Dermis lymphatic vessel endothelial cell (primary cell): Measurements from ENCODE around the gene AZU1. TPM values are rescaled to one million over a fixed set of nuclear protein-coding genes. Genes with fewer than 3 reads are reported as not detected.

Source experiments
- total RNA-seq: library from RNA; depleted of rRNA; stranded (reverse); fragments of >200 nt; gene quantifications from 2 replicates; pipeline ENCODE4 v1.2.1, GENCODE V29; 2014

Gene AZU1, protein sequence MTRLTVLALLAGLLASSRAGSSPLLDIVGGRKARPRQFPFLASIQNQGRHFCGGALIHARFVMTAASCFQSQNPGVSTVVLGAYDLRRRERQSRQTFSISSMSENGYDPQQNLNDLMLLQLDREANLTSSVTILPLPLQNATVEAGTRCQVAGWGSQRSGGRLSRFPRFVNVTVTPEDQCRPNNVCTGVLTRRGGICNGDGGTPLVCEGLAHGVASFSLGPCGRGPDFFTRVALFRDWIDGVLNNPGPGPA
- not detected in 2 replicates for total RNA-seq

DNA sequence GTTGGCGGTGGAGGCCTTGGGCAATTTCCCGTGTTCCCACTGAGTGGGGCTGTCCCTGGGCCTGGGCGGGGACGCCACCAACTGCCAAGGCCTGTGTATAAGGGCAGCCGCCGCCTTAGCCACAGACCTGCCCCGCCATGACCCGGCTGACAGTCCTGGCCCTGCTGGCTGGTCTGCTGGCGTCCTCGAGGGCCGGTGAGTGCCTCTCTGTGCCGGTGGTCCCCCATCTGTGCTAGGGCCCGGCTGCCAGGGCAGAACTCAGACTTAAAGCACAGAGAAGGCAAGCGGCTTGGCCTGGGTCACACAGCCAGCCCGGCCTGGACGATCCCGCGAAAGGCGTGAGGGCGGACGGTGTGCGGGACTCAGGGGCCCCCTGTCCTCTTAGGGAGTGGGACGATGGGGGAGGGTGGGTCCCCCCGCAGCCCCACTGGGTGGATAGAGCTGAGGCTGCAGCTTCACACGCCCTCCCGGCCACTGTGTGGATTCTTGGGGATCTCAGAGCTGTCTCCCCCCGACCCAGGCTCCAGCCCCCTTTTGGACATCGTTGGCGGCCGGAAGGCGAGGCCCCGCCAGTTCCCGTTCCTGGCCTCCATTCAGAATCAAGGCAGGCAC, at the start of gene AZU1:
AZU1 (plus strand) TSS at position 128 of the 612 bp plus-strand sequence; CDS start at position 138, 10 bp downstream.

DNA sequence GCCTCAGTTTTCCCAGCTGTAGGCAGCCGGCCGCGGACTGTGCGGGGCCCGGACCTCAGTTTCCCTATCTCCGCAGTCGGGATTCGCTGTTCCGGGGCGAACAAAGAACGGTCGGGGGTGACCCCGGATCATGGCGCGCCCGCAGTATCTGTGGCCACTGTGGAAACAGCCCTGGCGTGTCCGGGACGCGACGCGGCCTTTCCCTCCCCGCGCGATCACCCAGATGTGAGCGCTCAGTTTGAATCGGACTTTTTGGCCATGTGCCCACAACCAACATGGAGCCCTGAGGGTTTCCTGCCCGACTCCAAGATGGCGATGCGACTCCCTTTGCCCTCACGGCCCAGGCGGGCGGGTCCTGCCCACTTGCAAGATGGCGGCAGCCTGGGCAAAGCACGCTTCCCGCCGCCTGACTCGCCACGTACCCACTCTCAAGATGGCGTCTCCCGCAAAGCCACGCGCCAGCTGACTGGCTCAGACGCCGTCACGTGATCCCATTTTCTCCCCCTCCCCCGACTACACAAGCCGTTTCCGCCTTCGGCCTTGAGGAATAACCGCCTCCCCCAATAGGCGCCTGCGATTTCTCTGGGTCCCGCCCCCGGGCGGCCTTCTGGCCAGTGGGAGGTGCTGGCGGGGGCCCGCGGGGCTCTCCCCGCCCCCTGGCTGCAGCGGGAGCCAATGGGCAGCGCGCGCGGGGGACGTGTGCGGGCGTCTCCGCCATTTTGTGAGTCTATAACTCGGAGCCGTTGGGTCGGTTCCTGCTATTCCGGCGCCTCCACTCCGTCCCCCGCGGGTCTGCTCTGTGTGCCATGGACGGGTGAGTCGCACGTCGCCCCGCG, 30.7 kb upstream of the AZU1 start, which contains the start of gene PTBP1:
PTBP1 (plus strand) TSS at position 761 of the 836 bp plus-strand sequence; CDS start at position 807, 46 bp downstream.

DNA sequence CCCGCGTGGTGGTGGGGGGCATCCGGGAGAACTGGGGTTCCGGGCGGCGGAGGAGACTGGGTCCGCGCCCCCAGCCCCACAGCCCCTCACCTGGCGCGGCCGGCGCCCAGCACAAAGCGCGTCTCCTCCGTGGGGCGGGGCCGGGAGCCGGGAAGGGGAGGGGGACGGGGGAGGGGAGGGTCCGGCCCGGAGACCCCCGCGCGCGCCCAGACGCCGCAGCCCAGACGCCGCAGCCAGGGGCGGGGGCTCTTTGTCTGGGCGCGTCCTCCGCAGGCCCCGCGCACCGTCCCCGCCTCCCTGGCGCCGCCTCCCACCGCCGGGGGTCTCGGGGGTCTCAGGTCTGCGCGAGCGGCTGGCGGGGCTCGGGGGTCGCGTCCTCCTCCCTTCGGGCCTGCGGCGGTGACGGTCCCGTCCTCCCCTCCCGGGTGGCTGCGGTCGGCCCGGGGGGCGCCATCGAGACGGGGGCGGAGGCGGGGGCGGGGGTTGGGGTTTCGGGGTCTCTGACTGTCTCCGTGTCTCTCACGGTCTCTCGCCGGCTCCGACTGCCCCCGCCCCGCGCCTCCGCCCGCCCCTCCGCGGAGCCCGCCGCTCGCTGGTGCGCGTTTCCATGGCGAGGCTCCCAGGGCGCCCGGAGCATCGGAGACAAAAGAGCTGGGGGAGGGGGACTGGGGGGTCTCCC, 5.7 kb upstream of the AZU1 start, which contains the start of gene PLPPR3:
PLPPR3 (minus strand) TSS at position 131 of the 679 bp plus-strand sequence. CDS start 396 bp downstream, outside the sequence.

DNA sequence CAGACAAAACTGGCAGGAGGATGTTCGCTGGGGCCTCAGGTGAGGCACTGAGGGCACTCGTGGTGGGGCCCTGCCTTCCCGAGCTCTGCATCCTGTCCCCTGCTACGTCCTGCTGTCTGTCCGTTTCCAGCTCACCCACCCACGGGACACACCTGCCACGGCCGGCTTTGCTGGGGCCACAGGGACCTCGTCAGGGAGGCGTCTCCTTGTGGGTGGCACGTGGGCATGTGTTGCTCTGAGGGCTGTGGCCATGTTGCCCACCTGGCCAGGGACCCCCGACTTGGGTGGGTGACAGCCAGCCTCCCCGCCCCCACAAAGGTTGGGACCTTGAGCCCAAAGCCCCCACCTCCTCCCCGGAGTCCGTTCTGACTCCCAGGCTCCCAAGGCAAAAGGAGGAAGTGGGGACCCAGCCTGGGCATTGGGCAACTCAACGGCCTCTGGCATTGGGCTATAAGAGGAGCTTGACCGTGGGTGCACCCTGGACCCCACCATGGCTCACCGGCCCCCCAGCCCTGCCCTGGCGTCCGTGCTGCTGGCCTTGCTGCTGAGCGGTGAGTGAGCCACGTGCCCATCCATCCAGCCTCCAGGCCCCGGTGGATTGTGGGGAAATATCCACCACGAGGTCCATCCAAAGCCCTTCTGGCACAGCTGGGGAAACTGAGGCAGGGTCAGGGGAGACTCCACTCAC, 13.0 kb downstream of the AZU1 start, which contains the start of gene PRTN3:
PRTN3 (plus strand) TSS at position 481 of the 688 bp plus-strand sequence; CDS start at position 491, 10 bp downstream.

DNA sequence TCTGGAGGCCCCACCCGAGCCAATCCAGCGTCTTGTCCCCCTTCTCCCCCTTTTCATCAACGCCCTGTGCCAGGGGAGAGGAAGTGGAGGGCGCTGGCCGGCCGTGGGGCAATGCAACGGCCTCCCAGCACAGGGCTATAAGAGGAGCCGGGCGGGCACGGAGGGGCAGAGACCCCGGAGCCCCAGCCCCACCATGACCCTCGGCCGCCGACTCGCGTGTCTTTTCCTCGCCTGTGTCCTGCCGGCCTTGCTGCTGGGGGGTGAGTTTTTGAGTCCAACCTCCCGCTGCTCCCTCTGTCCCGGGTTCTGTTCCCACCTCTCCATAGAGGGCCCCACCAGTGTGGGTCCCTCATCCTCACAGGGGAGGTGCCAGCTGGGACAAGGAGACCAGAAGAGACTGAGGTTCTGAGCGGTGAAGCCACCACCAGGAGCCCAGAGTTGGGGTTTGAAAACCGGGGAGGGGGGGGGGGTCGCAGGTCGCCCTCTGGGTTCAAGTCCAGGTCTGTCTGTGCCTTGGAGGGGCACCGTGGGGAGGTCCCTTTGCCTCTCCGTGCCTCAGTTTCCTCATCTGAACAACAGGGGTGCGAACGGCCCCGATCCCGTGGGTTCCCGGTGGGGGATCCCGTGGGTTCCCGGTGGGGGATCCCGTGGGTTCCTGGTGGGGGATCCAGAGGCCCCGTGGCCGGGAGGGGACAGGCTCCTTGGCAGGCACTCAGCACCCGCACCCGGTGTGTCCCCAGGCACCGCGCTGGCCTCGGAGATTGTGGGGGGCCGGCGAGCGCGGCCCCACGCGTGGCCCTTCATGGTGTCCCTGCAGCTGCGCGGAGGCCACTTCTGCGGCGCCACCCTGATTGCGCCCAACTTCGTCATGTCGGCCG, 24.7 kb downstream of the AZU1 start, which contains the start of gene ELANE:
ELANE (plus strand) TSS at position 168 of the 878 bp plus-strand sequence; CDS start at position 194, 26 bp downstream.

DNA sequence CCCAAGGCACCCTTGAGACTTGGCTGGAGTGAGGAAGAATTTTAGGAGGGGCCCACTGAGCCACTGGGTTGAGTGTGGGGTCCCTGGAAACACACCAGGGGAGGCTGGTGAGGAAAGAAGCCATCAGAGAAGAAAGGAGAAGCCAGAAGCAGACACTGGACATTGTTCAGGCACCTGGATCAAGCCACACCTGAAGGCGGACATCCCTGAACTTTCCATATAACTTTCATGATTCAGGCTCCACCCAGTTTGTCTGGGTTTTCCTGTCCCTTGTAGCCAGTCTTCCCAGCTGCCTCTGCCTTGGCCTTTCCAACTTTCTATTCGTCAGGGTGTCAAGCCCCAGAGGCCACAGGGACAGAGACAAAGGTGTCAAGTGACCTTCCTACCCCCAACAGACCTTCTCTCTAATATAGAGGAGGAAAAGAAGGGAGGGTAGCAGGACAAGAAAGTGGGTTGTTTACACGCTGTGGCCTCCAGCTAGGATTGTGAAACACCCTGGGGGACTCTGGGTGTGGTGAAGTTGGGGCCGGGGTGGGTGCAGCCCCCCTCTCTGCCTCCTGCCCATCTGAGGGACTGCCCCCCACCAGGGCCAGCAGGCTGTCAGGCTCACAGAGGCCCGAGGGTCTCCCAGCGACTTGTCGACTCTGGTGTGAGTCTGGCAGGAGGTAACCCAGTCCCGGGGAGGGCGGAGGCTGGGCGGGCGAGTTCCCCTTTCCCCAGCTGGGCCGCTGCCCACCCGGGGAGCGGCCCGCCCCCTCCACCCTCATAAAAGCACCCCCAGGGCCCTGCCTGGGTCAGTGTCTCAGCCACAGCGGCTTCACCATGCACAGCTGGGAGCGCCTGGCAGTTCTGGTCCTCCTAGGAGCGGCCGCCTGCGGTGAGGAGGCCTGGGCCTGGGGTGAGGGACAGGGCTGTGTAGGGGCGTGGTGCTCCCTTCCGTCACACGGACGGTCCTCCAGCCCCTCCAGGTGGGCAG, 31.5 kb downstream of the AZU1 start, which contains the start of gene CFD:
CFD (plus strand) TSS at position 797 of the 976 bp plus-strand sequence; CDS start at position 823, 26 bp downstream.

Other genes with a start within 250 kb of the AZU1 start
- gene HCN2, start 238.0 kb upstream of the AZU1 start, total RNA-seq: 0.43 and 0.65 TPM in 2 replicates
- gene POLRMT, start 194.3 kb upstream of the AZU1 start, total RNA-seq: 17.1 and 22.3 TPM in 2 replicates
- gene FGF22, start 188.0 kb upstream of the AZU1 start, total RNA-seq: 0.09 and 0.11 TPM in 2 replicates
- 14.2 and 25.0 TPM in 2 replicates for gene RNF126, start 164.6 kb upstream of the AZU1 start, total RNA-seq
- gene FSTL3, start 151.4 kb upstream of the AZU1 start, total RNA-seq: 3.4 and 5.9 TPM in 2 replicates
- gene PRSS57, start 132.4 kb upstream of the AZU1 start, total RNA-seq: not detected in 2 replicates
- 28.6 and 34.0 TPM in 2 replicates for gene PALM, start 118.9 kb upstream of the AZU1 start, total RNA-seq
- under 0.01 TPM in 1 of 2 replicates, not detected in the other for gene MISP, start 76.7 kb upstream of the AZU1 start, total RNA-seq
- gene PTBP1, start 30.4 kb upstream of the AZU1 start, total RNA-seq: 118 and 139 TPM in 2 replicates
- gene PLPPR3, start 5.9 kb upstream of the AZU1 start, total RNA-seq: under 0.01 TPM in 2 replicates
- gene PRTN3, start 13.2 kb downstream of the AZU1 start, total RNA-seq: not detected in 2 replicates
- not detected in 2 replicates for gene ELANE, start 24.5 kb downstream of the AZU1 start, total RNA-seq
- gene CFD, start 31.8 kb downstream of the AZU1 start, total RNA-seq: 0.52 and 0.54 TPM in 2 replicates
- 16.1 and 20.6 TPM in 2 replicates for gene MED16, start 65.3 kb downstream of the AZU1 start, total RNA-seq
- not detected in 2 replicates for gene RNU6-9, start 65.6 kb downstream of the AZU1 start, total RNA-seq
- gene R3HDM4, start 85.4 kb downstream of the AZU1 start, total RNA-seq: 37.0 and 37.5 TPM in 2 replicates
- not detected in 2 replicates for gene KISS1R, start 89.5 kb downstream of the AZU1 start, total RNA-seq
- gene ARID3A, start 98.2 kb downstream of the AZU1 start, total RNA-seq: 4.7 and 5.6 TPM in 2 replicates
- gene WDR18, start 156.5 kb downstream of the AZU1 start, total RNA-seq: 67.0 and 73.3 TPM in 2 replicates
- gene GRIN3B, start 172.6 kb downstream of the AZU1 start, total RNA-seq: 0.09 and 0.33 TPM in 2 replicates
- 36.9 and 38.3 TPM in 2 replicates for gene TMEM259, start 193.3 kb downstream of the AZU1 start, total RNA-seq
- gene RNU6-2, start 193.7 kb downstream of the AZU1 start, total RNA-seq: not detected in 2 replicates
- gene CNN2, start 198.8 kb downstream of the AZU1 start, total RNA-seq: 54.7 and 73.7 TPM in 2 replicates
- gene ABCA7, start 212.3 kb downstream of the AZU1 start, total RNA-seq: 2.4 and 3.6 TPM in 2 replicates
- gene ARHGAP45, start 239.3 kb downstream of the AZU1 start, total RNA-seq: 11.9 and 24.8 TPM in 2 replicates